IPS DF 6.9 (cell line): ENCODE data around the gene ITGA11.

ENCODE experiments used
- DNase-seq: peaks from one replicate; pipeline ENCODE4 v3.0.0-alpha.2; 2013; ENCODE audit warnings: low read depth, low spot score
- H3K27ac ChIP-seq: one replicate; pipeline ENCODE4 v1.5.1; 2013; ENCODE audit warnings: low read length, control low read depth
- H3K27me3 ChIP-seq: 2 replicates; pipeline ENCODE4 v1.6.1; 2013; ENCODE audit warnings: mild to moderate bottlenecking, low read length; ENCODE audit not compliant: control insufficient read depth, insufficient read depth
- H3K36me3 ChIP-seq: 2 replicates; pipeline ENCODE4 v1.6.1; 2013; ENCODE audit warnings: low read length; ENCODE audit not compliant: control insufficient read depth, insufficient read depth
- H3K4me1 ChIP-seq: 2 replicates; pipeline ENCODE4 v1.6.1; 2013; ENCODE audit warnings: low read length; ENCODE audit not compliant: control insufficient read depth, insufficient read depth
- H3K4me3 ChIP-seq: 2 replicates; pipeline ENCODE4 v1.5.1; 2013; ENCODE audit warnings: mild to moderate bottlenecking, low read length
- H3K9me3 ChIP-seq: 2 replicates; pipeline ENCODE4 v1.6.1; 2013; ENCODE audit warnings: low read length, inconsistent platforms; ENCODE audit not compliant: control insufficient read depth, insufficient read depth
- WGBS: extraction: QIAGEN DNeasy Blood & Tissue Kit; methylation state at CpG from one replicate; pipeline ENCODE4 v1.1.7; 2013; ENCODE audit warnings: mixed read lengths, missing lambda C conversion rate; ENCODE audit not compliant: insufficient read length, insufficient coverage; 5-methylcytosine and 5-hydroxymethylcytosine counted together

The ITGA11 gene

DNA sequence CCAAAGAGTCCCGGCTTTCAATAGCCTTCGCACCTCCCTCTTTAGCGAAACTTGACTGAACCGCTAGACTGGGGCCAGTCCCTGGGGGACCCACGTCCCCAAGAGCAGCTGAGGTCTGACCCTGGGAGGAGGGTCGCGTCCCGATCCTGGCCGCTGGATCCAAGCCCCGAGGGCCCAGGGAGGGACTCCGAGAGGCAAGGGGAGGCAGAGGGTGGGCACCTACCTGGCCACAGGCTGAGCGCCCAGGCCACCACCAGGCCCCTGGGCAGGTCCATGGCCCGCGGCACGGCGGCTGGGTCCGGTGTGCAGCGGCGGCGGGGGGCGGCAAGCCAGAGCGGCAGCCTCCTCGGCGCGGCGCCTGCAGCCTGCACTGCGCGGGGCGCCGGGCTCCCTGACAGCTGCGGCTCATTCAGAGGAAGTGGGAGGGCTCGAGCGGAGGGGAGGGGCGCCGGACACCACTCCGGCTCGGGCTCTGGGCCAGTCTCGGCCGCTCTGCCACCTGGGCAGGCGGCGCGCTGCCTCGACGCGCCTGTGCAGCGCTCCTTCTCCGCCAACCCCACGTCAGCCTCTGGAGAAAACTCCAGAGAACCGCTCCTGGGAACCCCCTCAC, at the start of gene ITGA11:
Gene ITGA11 (minus strand): TSS at position 372 of the 610 bp plus-strand sequence. CDS start 97 bp downstream, at position 275.
- H3K9me3 ChIP-seq, result no peaks in the 10 kb centered on the region
- no peak for DNase-seq
- H3K27me3 ChIP-seq, result peaks cover 39% of the 10 kb centered on the region
- no peaks in the 10 kb centered on the region for H3K4me1 ChIP-seq
- H3K27ac ChIP-seq, result no peak within 1 kb of the TSS
- peak within 1 kb of the TSS; percentile 34; the same call in 1 of the 2 replicates for H3K4me3 ChIP-seq
- WGBS, result no CpG with 5 or more reads among the region's 49 CpGs
- no peaks in the 10 kb centered on the region for H3K36me3 ChIP-seq

- DNase-seq, result no peak
- WGBS, result no CpG with 5 or more reads among the region's 3 CpGs
- no peak overlapping the region for H3K4me3 ChIP-seq
Observed at GRCh38 chr15:68481321-68481720, 49.4 kb upstream of the ITGA11 start.

GRCh38 chr15:68480296-68480695, 48.3 kb upstream of the ITGA11 start:
- no peaks in the 10 kb centered on the region for H3K27me3 ChIP-seq
- WGBS, result no CpG with 5 or more reads among the region's 5 CpGs
- no peak for DNase-seq

More at GRCh38 chr15:68481321-68481720, 49.4 kb upstream of the ITGA11 start:
- H3K4me1 ChIP-seq, result peaks cover 5% of the 10 kb centered on the region; the same call in 1 of the 2 replicates
- H3K36me3 ChIP-seq, result no peaks in the 10 kb centered on the region
- no peaks in the 10 kb centered on the region for H3K27me3 ChIP-seq
- H3K9me3 ChIP-seq, result no peaks in the 10 kb centered on the region
- no peak overlapping the region for H3K27ac ChIP-seq

GRCh38 chr15:68479870-68480269, 47.9 kb upstream of the ITGA11 start:
- Histone ChIP-seq H3K27ac (no peak overlapping the region), H3K4me1 (no peaks in the 10 kb centered on the region), H3K9me3 (no peaks in the 10 kb centered on the region), H3K27me3 (no peaks in the 10 kb centered on the region), H3K4me3 (no peak overlapping the region), H3K36me3 (no peaks in the 10 kb centered on the region)
- DNase-seq, result no peak
- WGBS, result no CpG with 5 or more reads among the region's 4 CpGs

More at GRCh38 chr15:68480296-68480695, 48.3 kb upstream of the ITGA11 start:
- Histone ChIP-seq H3K36me3 (no peaks in the 10 kb centered on the region), H3K27ac (no peak overlapping the region), H3K4me3 (no peak overlapping the region), H3K9me3 (no peaks in the 10 kb centered on the region), H3K4me1 (peaks cover 2% of the 10 kb centered on the region; the same call in 1 of the 2 replicates)

DNA sequence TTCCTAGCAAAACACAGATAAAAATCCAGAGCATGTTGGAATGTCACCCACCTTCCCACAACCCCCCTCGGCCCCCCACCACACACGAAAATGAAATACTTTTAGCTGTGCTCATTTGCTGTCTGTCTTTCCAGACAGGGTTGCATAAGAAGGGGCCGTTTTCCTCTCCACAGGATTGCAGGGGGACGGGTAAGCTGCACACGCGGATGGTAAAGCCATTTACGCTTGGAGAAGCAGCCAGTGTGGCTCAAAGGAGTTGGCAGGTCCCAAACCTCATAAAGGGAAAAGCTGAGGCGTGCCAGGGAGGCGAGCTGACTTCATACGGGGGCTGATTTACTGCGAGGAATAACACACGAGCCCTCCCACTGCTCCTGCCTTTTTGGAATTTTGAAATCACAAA, 47.4 kb upstream of the ITGA11 start:
- H3K27me3 ChIP-seq, result no peaks in the 10 kb centered on the region
- no peaks in the 10 kb centered on the region for H3K36me3 ChIP-seq
- H3K4me1 ChIP-seq, result no peaks in the 10 kb centered on the region
- no peak for DNase-seq
- no peaks in the 10 kb centered on the region for H3K9me3 ChIP-seq
- no peak overlapping the region for H3K4me3 ChIP-seq
- WGBS, result no CpG with 5 or more reads among the region's 12 CpGs
- H3K27ac ChIP-seq, result no peak overlapping the region

- no peak for DNase-seq
- H3K4me1 ChIP-seq, result no peaks in the 10 kb centered on the region
- H3K27ac ChIP-seq, result no peak overlapping the region
- no peaks in the 10 kb centered on the region for H3K9me3 ChIP-seq
- H3K4me3 ChIP-seq, result no peak overlapping the region
- H3K36me3 ChIP-seq, result no peaks in the 10 kb centered on the region
- no peaks in the 10 kb centered on the region for H3K27me3 ChIP-seq
- no CpG with 5 or more reads among the region's 4 CpGs for WGBS
Observed at GRCh38 chr15:68478853-68479252, 46.9 kb upstream of the ITGA11 start.

DNA sequence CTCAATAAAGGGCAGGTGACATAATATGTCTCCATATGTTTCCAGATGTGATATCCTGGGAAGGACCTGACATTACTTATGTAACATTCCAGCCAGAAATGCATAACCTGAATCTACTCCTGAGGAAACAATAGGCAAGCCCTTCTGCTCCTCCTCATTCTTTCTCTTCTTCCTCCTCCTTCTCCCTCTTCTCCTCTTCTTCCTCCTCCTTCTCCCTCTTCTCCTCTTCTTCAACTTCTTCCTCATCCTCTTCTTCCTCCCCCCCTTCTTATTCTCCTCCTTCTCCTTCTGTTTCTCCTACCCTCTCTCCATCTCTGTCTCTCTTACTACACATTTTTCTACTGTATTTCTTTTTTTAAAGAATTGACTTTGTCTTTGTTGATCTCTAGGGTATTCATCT, 43.5 kb upstream of the ITGA11 start:
- Histone ChIP-seq H3K4me3 (no peak overlapping the region), H3K27ac (no peak overlapping the region), H3K27me3 (no peaks in the 10 kb centered on the region), H3K9me3 (no peaks in the 10 kb centered on the region), H3K36me3 (no peaks in the 10 kb centered on the region), H3K4me1 (no peaks in the 10 kb centered on the region)
- no peak for DNase-seq

DNA sequence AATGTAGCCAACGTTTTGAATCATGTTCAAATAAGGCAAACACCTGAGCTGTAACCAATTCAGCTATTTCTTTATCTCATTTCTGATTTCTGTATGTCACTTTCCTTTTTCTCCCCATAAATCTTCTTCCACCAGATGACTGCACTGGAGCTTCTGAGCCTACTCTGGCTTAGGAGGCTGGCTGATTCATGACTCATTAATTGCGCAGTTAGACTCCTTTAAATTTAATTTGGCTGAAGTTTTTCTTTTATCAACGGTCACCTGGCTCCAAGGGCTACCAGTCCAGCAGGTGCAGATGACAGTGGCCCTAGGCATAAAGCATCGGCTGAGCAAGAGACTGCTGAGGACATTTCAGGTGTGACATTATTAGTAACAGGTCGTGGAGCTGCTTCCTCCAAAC, 39.6 kb upstream of the ITGA11 start:
- no peak for DNase-seq
- H3K4me1 ChIP-seq, result no peaks in the 10 kb centered on the region
- WGBS, result no CpG with 5 or more reads among the region's 5 CpGs
- H3K4me3 ChIP-seq, result no peak overlapping the region
- no peaks in the 10 kb centered on the region for H3K36me3 ChIP-seq
- no peaks in the 10 kb centered on the region for H3K27me3 ChIP-seq
- no peak overlapping the region for H3K27ac ChIP-seq
- no peaks in the 10 kb centered on the region for H3K9me3 ChIP-seq

DNA sequence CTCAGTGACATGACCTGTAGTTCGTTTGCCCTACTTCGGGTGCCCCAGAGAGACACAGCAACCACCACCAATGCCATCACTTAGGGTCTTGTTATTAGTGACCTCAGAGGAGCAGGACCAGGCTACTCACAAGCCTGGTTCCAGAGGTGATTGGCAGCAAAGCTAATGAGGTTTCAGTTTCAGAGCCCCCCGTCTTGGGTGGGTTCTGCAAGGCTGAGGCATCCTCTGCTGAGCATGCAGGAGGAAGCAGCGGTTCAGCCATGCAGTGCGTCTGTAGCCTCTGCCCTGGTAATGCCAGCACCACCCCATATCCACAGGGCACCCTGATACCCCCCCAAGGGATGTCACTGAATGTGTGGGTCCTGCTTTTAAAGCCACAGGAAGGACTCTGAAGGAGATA, 39.0 kb upstream of the ITGA11 start:
- Histone ChIP-seq H3K36me3 (no peaks in the 10 kb centered on the region), H3K4me1 (no peaks in the 10 kb centered on the region), H3K4me3 (no peak overlapping the region), H3K27ac (no peak overlapping the region), H3K27me3 (no peaks in the 10 kb centered on the region), H3K9me3 (no peaks in the 10 kb centered on the region)
- no CpG with 5 or more reads among the region's 5 CpGs for WGBS
- DNase-seq, result no peak

DNA sequence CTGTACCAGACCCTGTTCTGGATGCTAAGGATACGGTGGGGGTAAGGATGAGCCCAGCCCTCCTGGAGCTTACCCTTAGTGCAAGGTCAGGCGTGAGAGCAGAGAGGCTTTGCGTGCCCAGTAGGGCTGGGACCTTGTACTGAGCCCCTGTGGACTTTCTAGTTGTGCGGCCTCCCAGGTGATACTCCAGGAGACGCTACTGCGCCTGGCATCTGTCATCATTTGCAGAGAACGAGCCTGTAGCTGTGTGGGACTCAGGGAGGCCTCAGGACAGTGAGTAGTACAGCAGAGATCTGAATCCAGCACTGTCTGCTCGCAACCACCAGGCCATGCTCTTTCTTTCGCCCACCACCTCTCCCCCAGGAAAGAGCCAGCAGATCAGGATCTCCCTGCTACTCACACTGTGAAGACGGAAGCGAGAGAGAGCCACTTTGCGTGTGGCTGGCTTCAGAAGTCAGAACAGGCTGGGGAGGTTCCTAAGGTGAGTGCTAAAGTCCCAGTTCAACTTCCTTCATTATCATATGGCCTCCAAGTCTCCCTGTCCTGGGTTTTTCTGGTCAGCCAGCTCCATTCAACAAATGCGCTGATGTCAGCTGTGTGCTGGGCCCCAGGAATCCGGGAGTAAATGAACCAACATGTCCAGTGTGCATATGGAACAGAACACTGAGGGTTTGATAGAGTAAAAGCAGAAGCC, 38.2 kb upstream of the ITGA11 start:
- H3K27me3 ChIP-seq, result no peaks in the 10 kb centered on the region
- H3K36me3 ChIP-seq, result no peaks in the 10 kb centered on the region
- H3K4me3 ChIP-seq, result no peak overlapping the region
- no CpG with 5 or more reads among the region's 14 CpGs for WGBS
- no peak for DNase-seq
- no peak overlapping the region for H3K27ac ChIP-seq
- H3K4me1 ChIP-seq, result no peaks in the 10 kb centered on the region
- no peaks in the 10 kb centered on the region for H3K9me3 ChIP-seq
